HG03064 (cell line): ENCODE measurements around the gene PLEKHG4.

Experiments
- ATAC-seq: cut with Tn5 transposase; IDR thresholded peaks from one replicate; pipeline ENCODE4 v1.9.1; 2021; ENCODE audit warnings: low read depth; ENCODE audit not compliant: unreplicated experiment

The PLEKHG4 gene

GRCh38 chr16:67317853-67318252 lies 38.5 kb downstream of the PLEKHG4 start:
- no peak for ATAC-seq

- no peak for ATAC-seq
Observed at GRCh38 chr16:67326115-67326471, 46.8 kb downstream of the PLEKHG4 start.

- no peak for ATAC-seq
Observed at GRCh38 chr16:67326472-67327309, 47.4 kb downstream of the PLEKHG4 start, which contains the start of the genes KCTD19 and LRRC36. Gene KCTD19 (minus strand): TSS chr16:67326741. CDS start chr16:67326707, 34 bp downstream. Gene LRRC36 (plus strand): TSS chr16:67326815. CDS start chr16:67326863, 48 bp downstream.

- no peak for ATAC-seq
Observed at GRCh38 chr16:67327743-67328142, 48.4 kb downstream of the PLEKHG4 start.

- ATAC-seq = no peak
Observed at GRCh38 chr16:67329901-67330300, 50.6 kb downstream of the PLEKHG4 start.

- no peak for ATAC-seq
Observed at GRCh38 chr16:67333315-67333714, 54.0 kb downstream of the PLEKHG4 start.

GRCh38 chr16:67336116-67336515 lies 56.8 kb downstream of the PLEKHG4 start:
- no peak for ATAC-seq

- ATAC-seq = no peak
Observed at GRCh38 chr16:67336648-67337047, 57.3 kb downstream of the PLEKHG4 start.
